Hepatocyte (in vitro differentiated cells): ENCODE data around the gene TCF7L2.

Source experiments
- CTCF ChIP-seq: fragments of 200-600 bp; sonication (generic); IDR thresholded peaks from 2 replicates; pipeline ENCODE4 v1.5.1; 2016; ENCODE audit warnings: antibody characterized with exemption, mild to moderate bottlenecking; ENCODE audit not compliant: poor library complexity
- EZH2 ChIP-seq: fragments of 200-600 bp; sonication (generic); IDR thresholded peaks from 2 replicates; pipeline ENCODE4 v1.6.1; 2016; ENCODE audit warnings: antibody characterized with exemption, mild to moderate bottlenecking, borderline replicate concordance

GRCh38 chr10:112949143-112949823, 764 bp upstream of the TCF7L2 start:
- TF ChIP-seq EZH2 (no peak), CTCF (no peak)
